Gastroesophageal sphincter (tissue), 3 donors: ENCODE results near the gene TMEM165.

Experiments used
- EP300 ChIP-seq: sonication (generic); formaldehyde crosslinking; IDR thresholded peaks from one replicate; pipeline ENCODE4 v1.6.1; 2017; ENCODE audit warnings: antibody characterized with exemption, mild to moderate bottlenecking
- POLR2A ChIP-seq, 2 donors: fragments of 450-650 bp; IDR thresholded peaks; one replicate each; pipeline ENCODE4 v1.6.1; 2017; ENCODE audit warnings: antibody characterized with exemption in 2 of 2, mild to moderate bottlenecking in 2 of 2, moderate library complexity in 1 of 2
- POLR2AphosphoS5 ChIP-seq: sonication (generic); formaldehyde crosslinking; IDR thresholded peaks from one replicate; pipeline ENCODE4 v1.6.1; 2017; ENCODE audit warnings: antibody characterized with exemption
- TF ChIP-seq, protein P1 (sequence below), 4 experiments: fragments of 200-600 bp in 2 of 4; fragments of 450-650 bp in 2 of 4; sonication (generic) in 1 of 4; IDR thresholded peaks; one replicate each; pipeline ENCODE4 v1.5.1; 2017 to 2019; ENCODE audit warnings: antibody characterized with exemption in 4 of 4, mild to moderate bottlenecking in 2 of 4, moderate library complexity in 2 of 4

DNA sequence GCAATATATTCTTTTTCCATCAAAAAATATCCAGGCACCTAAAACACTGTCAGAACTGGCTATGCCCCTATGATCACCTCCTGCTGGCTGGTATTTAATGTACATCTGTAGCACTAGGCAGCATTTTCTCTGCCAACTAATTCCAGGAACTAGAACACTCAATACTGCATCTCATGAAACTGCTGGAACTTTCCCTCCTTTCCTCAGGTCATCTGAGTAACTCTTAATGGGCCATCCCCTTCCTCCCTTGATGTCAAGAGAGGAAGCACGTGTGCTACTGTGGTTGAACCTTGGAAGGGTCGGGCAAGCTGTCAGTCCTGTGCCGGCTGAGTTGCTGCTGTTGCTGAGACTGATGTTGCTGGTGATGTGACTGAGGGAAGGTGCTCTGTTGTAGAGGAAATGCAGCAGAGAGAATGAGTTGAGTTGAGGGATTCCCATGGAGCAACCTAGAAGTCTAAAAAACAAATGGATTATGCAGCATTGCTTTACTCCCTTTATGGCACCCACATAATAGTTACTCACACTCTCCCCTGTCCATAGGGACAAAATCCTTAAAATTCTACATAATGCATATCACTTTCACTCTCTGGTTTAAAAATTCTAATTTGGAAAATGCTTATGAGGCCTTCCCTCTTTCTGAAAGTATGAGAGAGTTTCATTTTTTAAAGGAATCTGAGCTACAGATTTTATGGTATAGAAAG, 39.5 kb downstream of the TMEM165 start:
- TF ChIP-seq, protein P1, sequence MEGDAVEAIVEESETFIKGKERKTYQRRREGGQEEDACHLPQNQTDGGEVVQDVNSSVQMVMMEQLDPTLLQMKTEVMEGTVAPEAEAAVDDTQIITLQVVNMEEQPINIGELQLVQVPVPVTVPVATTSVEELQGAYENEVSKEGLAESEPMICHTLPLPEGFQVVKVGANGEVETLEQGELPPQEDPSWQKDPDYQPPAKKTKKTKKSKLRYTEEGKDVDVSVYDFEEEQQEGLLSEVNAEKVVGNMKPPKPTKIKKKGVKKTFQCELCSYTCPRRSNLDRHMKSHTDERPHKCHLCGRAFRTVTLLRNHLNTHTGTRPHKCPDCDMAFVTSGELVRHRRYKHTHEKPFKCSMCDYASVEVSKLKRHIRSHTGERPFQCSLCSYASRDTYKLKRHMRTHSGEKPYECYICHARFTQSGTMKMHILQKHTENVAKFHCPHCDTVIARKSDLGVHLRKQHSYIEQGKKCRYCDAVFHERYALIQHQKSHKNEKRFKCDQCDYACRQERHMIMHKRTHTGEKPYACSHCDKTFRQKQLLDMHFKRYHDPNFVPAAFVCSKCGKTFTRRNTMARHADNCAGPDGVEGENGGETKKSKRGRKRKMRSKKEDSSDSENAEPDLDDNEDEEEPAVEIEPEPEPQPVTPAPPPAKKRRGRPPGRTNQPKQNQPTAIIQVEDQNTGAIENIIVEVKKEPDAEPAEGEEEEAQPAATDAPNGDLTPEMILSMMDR (IDR thresholded peaks at IDR 0.05), result peak in 3 of 4 experiments; percentile 30 to 53 (median 35)
- TF ChIP-seq POLR2A (IDR thresholded peaks at IDR 0.05), result no peak
- TF ChIP-seq EP300, result no peak
- TF ChIP-seq POLR2AphosphoS5, result peak; percentile 67
